Mesenchymal stem cell (in vitro differentiated cells and primary cell): ENCODE measurements around the gene MED9.
A peak's percentile ranks its signal among the peaks of the same experiment; 100 is the strongest.
"Not testable (repeated sequence)": the region's sequence is repeated elsewhere in the genome, so short reads cannot be mapped to it uniquely, and the experiment has no call there.

Experiments used
- DNase-seq: peaks from one replicate; pipeline ENCODE4 v3.0.0-alpha.2; 2013
- H2AFZ ChIP-seq: one replicate; pipeline ENCODE4 v1.6.1; 2013; ENCODE audit warnings: low read depth, mild to moderate bottlenecking, control low read depth, inconsistent platforms, low read length, moderate library complexity
- H2AK5ac ChIP-seq: 2 replicates; pipeline ENCODE4 v1.6.1; 2013; ENCODE audit warnings: low read length, moderate library complexity, mild to moderate bottlenecking, inconsistent platforms; ENCODE audit not compliant: severe bottlenecking
- H2BK120ac ChIP-seq: one replicate; pipeline ENCODE4 v1.6.1; 2013; ENCODE audit warnings: low read depth, mild to moderate bottlenecking, inconsistent platforms, low read length, moderate library complexity
- H2BK12ac ChIP-seq, 2 experiments: one replicate each; pipeline ENCODE4 v1.6.1; 2013; ENCODE audit warnings: inconsistent platforms in 2 of 2, low read length in 2 of 2, mild to moderate bottlenecking in 2 of 2, moderate library complexity in 2 of 2, control low read depth in 1 of 2
- H2BK15ac ChIP-seq: one replicate; pipeline ENCODE4 v1.6.1; 2013; ENCODE audit warnings: mild to moderate bottlenecking, low read depth, inconsistent platforms; ENCODE audit not compliant: poor library complexity, severe bottlenecking
- H2BK5ac ChIP-seq: 2 replicates; pipeline ENCODE4 v1.6.1; 2013; ENCODE audit warnings: low read depth, mild to moderate bottlenecking, low read length, control low read depth, inconsistent platforms; ENCODE audit not compliant: poor library complexity, severe bottlenecking
- H3K14ac ChIP-seq, 2 experiments: one replicate each; pipeline ENCODE4 v1.6.1; 2013; ENCODE audit warnings: inconsistent platforms in 2 of 2, low read length in 2 of 2, control low read depth in 1 of 2, mild to moderate bottlenecking in 1 of 2, moderate library complexity in 1 of 2
- H3K18ac ChIP-seq, 2 experiments: one replicate each; pipeline ENCODE4 v1.6.1; 2013; ENCODE audit warnings: inconsistent platforms in 2 of 2, low read length in 2 of 2, control low read depth in 1 of 2, low read depth in 1 of 2, mild to moderate bottlenecking in 1 of 2
- H3K23ac ChIP-seq, 2 experiments: one replicate each; pipeline ENCODE4 v1.6.1; 2013; ENCODE audit warnings: inconsistent platforms in 2 of 2, low read length in 2 of 2, mild to moderate bottlenecking in 2 of 2, moderate library complexity in 2 of 2, control low read depth in 1 of 2
- H3K27ac ChIP-seq: 2 replicates; pipeline ENCODE4 v1.5.1; 2013; ENCODE audit warnings: mild to moderate bottlenecking, moderate library complexity, low read length, control low read depth, inconsistent platforms; ENCODE audit not compliant: poor library complexity, severe bottlenecking
- H3K27me3 ChIP-seq, 2 experiments: 2 replicates each; pipeline versions ENCODE4 v1.6.1 to v1.7.0; 2013; ENCODE audit warnings: low read length in 2 of 2, mild to moderate bottlenecking in 2 of 2, moderate library complexity in 2 of 2, control low read depth in 1 of 2, inconsistent platforms in 1 of 2; ENCODE audit not compliant: control insufficient read depth in 1 of 2, insufficient read depth in 1 of 2
- H3K36me3 ChIP-seq, 2 experiments: 2 replicates each; pipeline versions ENCODE4 v1.6.1 to v1.7.0; 2013; ENCODE audit warnings: low read length in 2 of 2, control low read depth in 1 of 2, inconsistent platforms in 1 of 2, low read depth in 1 of 2, mild to moderate bottlenecking in 1 of 2; ENCODE audit not compliant: insufficient read depth in 2 of 2, control insufficient read depth in 1 of 2
- H3K4ac ChIP-seq, 2 experiments: one replicate each; pipeline ENCODE4 v1.6.1; 2013; ENCODE audit warnings: inconsistent platforms in 2 of 2, low read length in 2 of 2, mild to moderate bottlenecking in 2 of 2, moderate library complexity in 2 of 2, control low read depth in 1 of 2, low read depth in 1 of 2
- H3K4me1 ChIP-seq: 2 replicates; pipeline ENCODE4 v1.6.1; 2013; ENCODE audit warnings: low read depth, low read length, control low read depth; ENCODE audit not compliant: control insufficient read depth, insufficient read depth
- H3K4me2 ChIP-seq: 2 replicates; pipeline ENCODE4 v1.6.1; 2013; ENCODE audit warnings: low read length, mild to moderate bottlenecking, inconsistent platforms; ENCODE audit not compliant: poor library complexity, severe bottlenecking
- H3K4me3 ChIP-seq, 2 experiments: 2 replicates each; pipeline versions ENCODE4 v1.5.1 to v1.7.0; 2013; ENCODE audit warnings: low read length in 2 of 2, mild to moderate bottlenecking in 2 of 2, control low read depth in 1 of 2, low read depth in 1 of 2; ENCODE audit not compliant: insufficient read depth in 1 of 2
- H3K79me1 ChIP-seq: replicated peaks from 2 replicates; pipeline ENCODE4 v1.6.1; 2013; ENCODE audit warnings: mild to moderate bottlenecking, control low read depth, low read length, inconsistent platforms; ENCODE audit not compliant: poor library complexity, severe bottlenecking
- H3K9ac ChIP-seq: 2 replicates; pipeline ENCODE4 v1.7.0; 2013; ENCODE audit warnings: mild to moderate bottlenecking, low read length, moderate library complexity
- H3K9me3 ChIP-seq: 2 replicates; pipeline ENCODE4 v1.7.0; 2013; ENCODE audit warnings: mild to moderate bottlenecking, low read length; ENCODE audit not compliant: control insufficient read depth
- H4K8ac ChIP-seq: one replicate; pipeline ENCODE4 v1.6.1; 2013; ENCODE audit warnings: inconsistent platforms, mild to moderate bottlenecking, low read length, moderate library complexity
- H4K91ac ChIP-seq: one replicate; pipeline ENCODE4 v1.6.1; 2013; ENCODE audit warnings: mild to moderate bottlenecking, low read length, inconsistent platforms
- WGBS: methylation state at CpG from one replicate; pipeline ENCODE4 v1.1.7; 2013; ENCODE audit warnings: mixed read lengths; 5-methylcytosine and 5-hydroxymethylcytosine counted together

Gene MED9

DNA sequence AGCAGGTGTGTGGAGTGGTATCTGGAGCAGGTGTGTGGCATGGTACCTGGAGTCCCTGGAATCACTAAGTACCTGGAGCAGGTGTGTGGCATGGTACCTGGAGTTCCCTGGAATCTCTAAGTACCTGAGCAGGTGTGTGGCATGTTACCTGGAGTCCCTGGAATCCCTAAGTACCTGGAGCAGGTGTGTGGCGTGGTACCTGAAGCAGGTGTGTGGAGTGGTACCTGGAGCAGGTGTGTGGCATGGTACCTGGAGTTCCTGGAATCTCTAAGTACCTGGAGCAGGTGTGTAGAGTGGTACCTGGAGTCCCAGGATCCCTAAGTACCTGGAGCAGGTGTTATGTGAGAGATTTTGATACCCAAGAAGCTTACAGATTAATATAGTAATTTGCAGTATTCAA is 22.1 kb upstream of the MED9 start:
- not testable (repeated sequence) for H4K91ac ChIP-seq, H2BK15ac ChIP-seq, H3K4me1 ChIP-seq, H3K4me3 ChIP-seq, H3K79me1 ChIP-seq, H3K14ac ChIP-seq, H3K27ac ChIP-seq, H4K8ac ChIP-seq, H3K9ac ChIP-seq, H3K18ac ChIP-seq, H3K4ac ChIP-seq, H3K36me3 ChIP-seq, H2BK5ac ChIP-seq, H3K4me2 ChIP-seq, H2AK5ac ChIP-seq, H2BK12ac ChIP-seq, H2AFZ ChIP-seq, H2BK120ac ChIP-seq, H3K23ac ChIP-seq, H3K9me3 ChIP-seq, DNase-seq
- 24% methylated on average over 1 of the region's 1 CpG for WGBS
- peaks cover 27 to 32% of the 10 kb centered on the region in 2 experiments for H3K27me3 ChIP-seq

DNA sequence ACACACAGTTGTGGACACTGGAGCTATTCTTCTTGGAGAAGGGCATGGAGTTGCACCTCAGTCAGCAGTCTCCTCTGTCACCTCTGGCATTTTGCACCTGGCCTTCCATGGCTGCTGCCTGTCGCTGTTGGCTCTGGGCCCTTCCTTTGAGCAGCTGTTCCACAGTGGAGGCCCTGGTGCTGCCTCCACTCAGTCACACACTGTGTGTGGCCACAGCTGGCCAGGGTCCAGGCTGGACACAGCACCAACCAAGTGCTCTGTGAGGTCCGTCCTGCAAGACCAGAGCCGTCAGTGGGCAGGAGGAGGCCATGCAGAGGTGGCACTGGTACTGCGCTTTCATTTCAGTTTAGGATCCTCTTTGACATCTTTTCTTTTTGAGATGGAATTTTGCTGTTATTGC is 21.6 kb upstream of the MED9 start:
- Histone ChIP-seq H3K4me3 (peak overlapping the region in 1 of 2 experiments; percentile 31), H3K14ac (peak overlapping the region in 1 of 2 experiments; percentile 86), H2BK5ac (no peak overlapping the region), H2BK12ac (no peak overlapping the region), H2BK15ac (no peak overlapping the region), H3K4ac (no peak overlapping the region), H3K27ac (no peak overlapping the region), H3K18ac (peak overlapping the region in 1 of 2 experiments; percentile 42), H3K9me3 (peaks cover 2% of the 10 kb centered on the region), H2BK120ac (no peak overlapping the region), H2AK5ac (no peak overlapping the region), H3K9ac (no peak overlapping the region), H3K4me1 (peaks cover 2% of the 10 kb centered on the region), H3K4me2 (no peak overlapping the region), H3K36me3 (no peaks in the 10 kb centered on the region), H3K23ac (no peak overlapping the region), H4K8ac (no peak overlapping the region), H3K27me3 (peaks cover 25 to 32% of the 10 kb centered on the region in 2 experiments), H4K91ac (no peak overlapping the region), H3K79me1 (no peaks in the 10 kb centered on the region), H2AFZ (peak overlapping the region; percentile 16)
- no peak for DNase-seq
- WGBS = 95% methylated on average over 4 of the region's 4 CpGs

DNA sequence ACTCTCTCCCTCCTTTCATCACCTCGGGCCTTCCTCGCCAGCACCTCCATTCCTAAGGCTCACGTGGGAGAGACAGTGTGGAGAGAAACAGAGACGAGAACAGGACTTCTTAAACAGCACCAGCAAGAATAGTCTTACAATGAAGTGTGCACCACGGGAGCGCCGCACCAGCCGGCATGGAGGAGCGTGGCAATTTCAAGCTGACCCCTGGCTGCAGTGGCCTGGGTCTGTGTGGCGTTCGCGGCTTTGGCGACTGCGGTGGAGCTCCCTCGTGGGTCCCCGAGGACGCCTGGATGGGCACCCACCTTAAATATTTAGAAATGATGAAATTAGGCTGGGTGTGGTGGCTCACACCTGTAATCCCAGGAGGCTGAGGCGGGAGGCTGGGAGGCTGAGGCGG is 20.5 kb upstream of the MED9 start:
- H2BK15ac ChIP-seq = no peak overlapping the region
- no peak overlapping the region for H3K4ac ChIP-seq
- peaks cover 3% of the 10 kb centered on the region for H3K9me3 ChIP-seq
- H3K4me3 ChIP-seq = no peak overlapping the region
- H2AK5ac ChIP-seq = no peak overlapping the region
- no peak for DNase-seq
- H2BK120ac ChIP-seq = no peak overlapping the region
- no peaks in the 10 kb centered on the region for H3K36me3 ChIP-seq
- no peak overlapping the region for H2BK5ac ChIP-seq
- H3K18ac ChIP-seq = no peak overlapping the region
- H3K79me1 ChIP-seq = no peaks in the 10 kb centered on the region
- no peak overlapping the region for H4K91ac ChIP-seq
- H3K14ac ChIP-seq = no peak overlapping the region
- no peak overlapping the region for H2BK12ac ChIP-seq
- H3K23ac ChIP-seq = no peak overlapping the region
- no peak overlapping the region for H4K8ac ChIP-seq
- WGBS = 85% methylated on average over 19 of the region's 19 CpGs
- H2AFZ ChIP-seq = no peak overlapping the region
- H3K4me1 ChIP-seq = peaks cover 2% of the 10 kb centered on the region
- H3K9ac ChIP-seq = no peak overlapping the region
- H3K27me3 ChIP-seq = peaks cover 22 to 27% of the 10 kb centered on the region in 2 experiments
- no peak overlapping the region for H3K4me2 ChIP-seq
- no peak overlapping the region for H3K27ac ChIP-seq

GRCh38 chr17:17457680-17458079 is 19.1 kb upstream of the MED9 start:
- Histone ChIP-seq H2BK12ac (no peak overlapping the region), H2BK5ac (no peak overlapping the region), H3K9ac (no peak overlapping the region), H3K27me3 (peaks cover 30 to 36% of the 10 kb centered on the region in 2 experiments), H2BK15ac (no peak overlapping the region), H3K79me1 (no peaks in the 10 kb centered on the region), H2AK5ac (no peak overlapping the region), H3K27ac (no peak overlapping the region), H3K9me3 (peaks cover 3% of the 10 kb centered on the region), H3K23ac (no peak overlapping the region), H4K91ac (no peak overlapping the region), H3K18ac (no peak overlapping the region), H3K4ac (no peak overlapping the region), H3K4me3 (no peak overlapping the region), H2BK120ac (no peak overlapping the region), H3K36me3 (no peaks in the 10 kb centered on the region), H3K4me1 (peaks cover 3% of the 10 kb centered on the region), H3K14ac (no peak overlapping the region), H2AFZ (no peak overlapping the region), H3K4me2 (no peak overlapping the region), H4K8ac (no peak overlapping the region)
- WGBS = 90% methylated on average over 1 of the region's 2 CpGs
- no peak for DNase-seq
